GM18858 (cell line): ENCODE data around the gene SMIM3.
"Not testable (repeated sequence)": the region's sequence is repeated elsewhere in the genome, so short reads cannot be mapped to it uniquely, and the experiment has no call there.

Experiments used
- ATAC-seq: cut with Tn5 transposase; IDR thresholded peaks from one replicate; pipeline ENCODE4 v1.9.1; 2021; ENCODE audit not compliant: unreplicated experiment

The SMIM3 gene

GRCh38 chr5:150778517-150779396 is at the start of gene SMIM3:
Gene SMIM3 (plus strand): TSS chr5:150778757. CDS start chr5:150795441, 16,684 bp downstream.
- no peak for ATAC-seq

- no peak for ATAC-seq
These were observed 48.7 kb upstream of the SMIM3 start for GRCh38 chr5:150729859-150730258.

- ATAC-seq = no peak
These were observed 46.8 kb upstream of the SMIM3 start for GRCh38 chr5:150731669-150732242.

- no peak for ATAC-seq
These were observed 43.8 kb upstream of the SMIM3 start for GRCh38 chr5:150734579-150735384.

GRCh38 chr5:150738862-150739261 is 39.7 kb upstream of the SMIM3 start:
- no peak for ATAC-seq

GRCh38 chr5:150740992-150741391 is 37.6 kb upstream of the SMIM3 start:
- ATAC-seq = no peak

GRCh38 chr5:150742455-150743141 is 36.0 kb upstream of the SMIM3 start:
- ATAC-seq = not testable (repeated sequence)

GRCh38 chr5:150743142-150743488 is 35.4 kb upstream of the SMIM3 start:
- not testable (repeated sequence) for ATAC-seq

GRCh38 chr5:150750469-150750868 is 28.1 kb upstream of the SMIM3 start:
- no peak for ATAC-seq

- no peak for ATAC-seq
These were observed 27.3 kb upstream of the SMIM3 start for GRCh38 chr5:150751096-150751891.

GRCh38 chr5:150753463-150753862 is 25.1 kb upstream of the SMIM3 start:
- ATAC-seq = no peak

- no peak for ATAC-seq
These were observed 24.7 kb upstream of the SMIM3 start for GRCh38 chr5:150753863-150754262.

GRCh38 chr5:150757087-150757649 is 21.4 kb upstream of the SMIM3 start:
- ATAC-seq = no peak

GRCh38 chr5:150758203-150758530 is 20.4 kb upstream of the SMIM3 start:
- peak; percentile 7 for ATAC-seq

GRCh38 chr5:150758531-150759333 is 19.8 kb upstream of the SMIM3 start, which contains the start of gene DCTN4:
Gene DCTN4 (minus strand): TSS chr5:150759017. CDS start chr5:150758993, 24 bp downstream.
- peak; percentile 96 for ATAC-seq

- no peak for ATAC-seq
These were observed 19.3 kb upstream of the SMIM3 start for GRCh38 chr5:150759334-150759583.

GRCh38 chr5:150762211-150762610 is 16.3 kb upstream of the SMIM3 start:
- ATAC-seq = no peak

GRCh38 chr5:150763023-150763769 is 15.4 kb upstream of the SMIM3 start:
- no peak for ATAC-seq

GRCh38 chr5:150764530-150764929 is 14.0 kb upstream of the SMIM3 start:
- no peak for ATAC-seq
